ENCODE results near the gene CACYBP. TPM values are rescaled to one million over a fixed set of nuclear protein-coding genes. Genes with fewer than 3 reads are reported as not detected.

The CACYBP gene
- total and polyA plus RNA-seq, 8 donors, result 16.5 to 317 (median 64.1) TPM

DNA sequence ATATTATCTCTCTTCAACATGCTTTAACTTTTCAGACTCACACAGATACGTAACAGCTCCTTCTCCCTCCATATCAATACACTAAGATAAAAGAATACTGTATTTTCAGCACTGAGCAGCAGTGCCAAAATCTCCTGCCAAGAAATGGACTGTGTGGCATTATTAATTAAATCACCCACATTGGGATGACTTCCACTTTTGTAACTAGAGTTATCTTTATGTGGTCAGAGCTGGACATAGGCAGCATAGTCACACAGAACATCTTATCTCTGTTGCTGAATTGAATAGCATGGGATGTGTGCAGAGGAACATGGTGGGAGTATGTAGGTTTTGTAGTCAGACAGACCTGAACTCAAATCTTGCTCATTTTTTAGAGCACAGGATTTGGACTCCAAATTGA, 41.4 kb upstream of the CACYBP start:
- H3K36me3 ChIP-seq, result peaks cover 0 to 24% (median 0%) of the 10 kb centered on the region in 4 donors
- no peak for DNase-seq

DNA sequence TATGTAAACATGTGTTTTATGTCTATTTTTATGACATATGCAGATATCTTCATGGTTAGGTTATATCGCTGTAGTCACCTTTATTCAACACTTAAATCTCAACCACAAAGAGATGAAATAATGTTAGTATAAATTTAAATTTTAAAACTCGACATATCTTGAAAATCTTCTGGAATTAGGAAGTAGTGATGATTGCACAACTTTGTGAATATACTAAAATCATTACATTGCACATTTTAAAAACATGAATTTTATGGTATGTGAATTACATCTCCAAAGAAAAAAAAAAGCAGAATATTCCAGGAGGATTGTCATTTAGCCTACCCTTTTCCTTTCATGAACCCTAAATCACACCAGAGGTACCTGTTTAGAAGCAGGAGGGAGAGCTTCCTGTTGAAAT, 39.4 kb upstream of the CACYBP start:
- Histone ChIP-seq H3K36me3 (peaks cover 0 to 24% (median 0%) of the 10 kb centered on the region in 4 donors), H3K27ac (no peak overlapping the region), H3K9me3 (no peaks in the 10 kb centered on the region), H3K4me1 (peaks cover 22 to 34% (median 27%) of the 10 kb centered on the region in 4 donors), H3K27me3 (no peaks in the 10 kb centered on the region), H3K4me3 (no peak overlapping the region)
- intact Hi-C loops (cut with DNase I; ENCODE audit: low total_unique reads), result no loop called here
- TF ChIP-seq, protein P1, sequence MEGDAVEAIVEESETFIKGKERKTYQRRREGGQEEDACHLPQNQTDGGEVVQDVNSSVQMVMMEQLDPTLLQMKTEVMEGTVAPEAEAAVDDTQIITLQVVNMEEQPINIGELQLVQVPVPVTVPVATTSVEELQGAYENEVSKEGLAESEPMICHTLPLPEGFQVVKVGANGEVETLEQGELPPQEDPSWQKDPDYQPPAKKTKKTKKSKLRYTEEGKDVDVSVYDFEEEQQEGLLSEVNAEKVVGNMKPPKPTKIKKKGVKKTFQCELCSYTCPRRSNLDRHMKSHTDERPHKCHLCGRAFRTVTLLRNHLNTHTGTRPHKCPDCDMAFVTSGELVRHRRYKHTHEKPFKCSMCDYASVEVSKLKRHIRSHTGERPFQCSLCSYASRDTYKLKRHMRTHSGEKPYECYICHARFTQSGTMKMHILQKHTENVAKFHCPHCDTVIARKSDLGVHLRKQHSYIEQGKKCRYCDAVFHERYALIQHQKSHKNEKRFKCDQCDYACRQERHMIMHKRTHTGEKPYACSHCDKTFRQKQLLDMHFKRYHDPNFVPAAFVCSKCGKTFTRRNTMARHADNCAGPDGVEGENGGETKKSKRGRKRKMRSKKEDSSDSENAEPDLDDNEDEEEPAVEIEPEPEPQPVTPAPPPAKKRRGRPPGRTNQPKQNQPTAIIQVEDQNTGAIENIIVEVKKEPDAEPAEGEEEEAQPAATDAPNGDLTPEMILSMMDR (IDR thresholded peaks at IDR 0.05), result no peak
- TF ChIP-seq POLR2A (IDR thresholded peaks at IDR 0.05) (no peak), EP300 (IDR thresholded peaks at IDR 0.05) (no peak), POLR2AphosphoS5 (IDR thresholded peaks at IDR 0.05) (no peak)
- WGBS, 5 donors, result 88 to 98% (median 94%) methylated on average over 2 of the region's 2 CpGs
- DNase-seq, result no peak

More for the DNA sequence above, 41.4 kb upstream of the CACYBP start:
- H3K9me3 ChIP-seq, result no peaks in the 10 kb centered on the region
- TF ChIP-seq POLR2AphosphoS5 (IDR thresholded peaks at IDR 0.05), result no peak
- TF ChIP-seq EP300 (IDR thresholded peaks at IDR 0.05), result no peak
- TF ChIP-seq, protein P1 (IDR thresholded peaks at IDR 0.05), result no peak
- no peak for TF ChIP-seq POLR2A (IDR thresholded peaks at IDR 0.05)
- H3K4me1 ChIP-seq, result peaks cover 13 to 34% (median 23%) of the 10 kb centered on the region in 4 donors
- intact Hi-C loops (cut with DNase I; ENCODE audit: low total_unique reads), result no loop called here
- H3K27ac ChIP-seq, result no peak overlapping the region
- 37 to 70% (median 61%) methylated on average over 1 of the region's 1 CpG for WGBS, 5 donors
- no peak overlapping the region for H3K4me3 ChIP-seq
- H3K27me3 ChIP-seq, result no peaks in the 10 kb centered on the region

DNA sequence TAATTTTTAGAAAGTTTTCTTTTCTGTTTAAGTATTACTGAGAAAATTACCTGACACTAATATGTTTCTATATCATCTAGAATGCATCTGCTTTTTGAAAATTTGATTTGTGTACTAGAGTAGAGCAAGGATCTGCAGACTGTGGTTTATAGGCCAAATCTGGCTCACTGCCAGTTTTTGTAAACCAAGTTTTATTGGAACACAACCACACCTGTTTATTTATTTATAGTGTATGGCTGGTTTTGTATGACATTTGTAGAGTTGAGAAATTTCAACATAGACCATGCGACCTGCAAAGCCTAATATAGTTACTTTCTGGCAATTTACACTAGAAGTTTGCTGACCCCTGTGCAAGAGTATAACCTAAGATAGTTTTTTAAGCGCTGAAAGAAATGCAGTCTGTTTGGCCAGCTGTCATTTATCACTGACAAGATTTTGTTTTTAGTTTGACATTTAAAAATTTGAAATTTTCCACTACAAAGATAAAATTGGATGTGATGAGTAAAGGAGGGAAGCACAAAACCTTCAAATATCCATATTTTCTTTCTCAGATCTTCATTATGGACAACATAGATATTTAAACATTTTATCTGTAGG, 36.1 kb upstream of the CACYBP start:
- Histone ChIP-seq H3K4me1 (peaks cover 36 to 59% (median 52%) of the 10 kb centered on the region in 4 donors), H3K9me3 (no peaks in the 10 kb centered on the region), H3K27me3 (no peaks in the 10 kb centered on the region), H3K36me3 (peaks cover 0 to 9% (median 0%) of the 10 kb centered on the region in 4 donors), H3K4me3 (no peak overlapping the region), H3K27ac (peak overlapping the region in 4 of 5 donors; percentile 70 to 81 (median 78))
- TF ChIP-seq POLR2A (IDR thresholded peaks at IDR 0.05) (no peak), POLR2AphosphoS5 (IDR thresholded peaks at IDR 0.05) (no peak), EP300 (IDR thresholded peaks at IDR 0.05) (no peak)
- TF ChIP-seq, protein P1 (IDR thresholded peaks at IDR 0.05), result no peak
- intact Hi-C loops (cut with DNase I; ENCODE audit: low total_unique reads), result no loop called here
- WGBS, 5 donors, result 44 to 63% (median 57%) methylated on average over 2 of the region's 2 CpGs
- no peak for DNase-seq

GRCh38 chr1:174964261-174964971, 35.3 kb upstream of the CACYBP start:
- Histone ChIP-seq H3K4me1 (peaks cover 36 to 67% (median 60%) of the 10 kb centered on the region in 4 donors), H3K9me3 (no peaks in the 10 kb centered on the region), H3K4me3 (peak overlapping the region in 1 of 4 donors; percentile 5), H3K27ac (peak overlapping the region; percentile 56 to 81 (median 77)), H3K36me3 (peaks cover 0 to 5% (median 2%) of the 10 kb centered on the region in 4 donors), H3K27me3 (no peaks in the 10 kb centered on the region)
- DNase-seq, result peak in 1 of 2 donors; percentile 68
- intact Hi-C loops (cut with DNase I; ENCODE audit: low total_unique reads), result no loop called here
- 29 to 36% (median 33%) methylated on average over 6 of the region's 6 CpGs for WGBS, 5 donors
- TF ChIP-seq POLR2AphosphoS5 (IDR thresholded peaks at IDR 0.05), result peak; percentile 14 to 67 (median 60)
- TF ChIP-seq, protein P1 (IDR thresholded peaks at IDR 0.05), result no peak
- no peak for TF ChIP-seq EP300 (IDR thresholded peaks at IDR 0.05)
- TF ChIP-seq POLR2A (IDR thresholded peaks at IDR 0.05), result no peak

All from stomach (tissue), 9 donors.